Astrocyte (in vitro differentiated cells and primary cell): ENCODE results near the gene KLHL25. TPM values are rescaled to one million over a fixed set of nuclear protein-coding genes. Genes with fewer than 3 reads are reported as not detected.

ENCODE experiments used
- DNase-seq: peaks from one replicate; pipeline ENCODE4 v3.0.0-alpha.2; 2010; ENCODE audit warnings: low read depth
- FAIRE-seq: peaks from 2 replicates; lab custom pipeline; 2011; peaks lifted over from hg19 to GRCh38; lab: Jason Lieb, UNC
- H2AFZ ChIP-seq: 2 replicates; pipeline ENCODE4 v1.6.0; 2012; ENCODE audit warnings: low read depth, low read length, inconsistent platforms
- H3K27ac ChIP-seq: 2 replicates; pipeline ENCODE4 v1.5.1; 2011; ENCODE audit warnings: low read depth, low read length, inconsistent platforms
- H3K27me3 ChIP-seq: 2 replicates; pipeline ENCODE4 v1.6.0; 2011; ENCODE audit warnings: low read length, inconsistent platforms; ENCODE audit not compliant: insufficient read depth
- H3K36me3 ChIP-seq: 2 replicates; pipeline ENCODE4 v1.5.1; 2011; ENCODE audit warnings: low read length, inconsistent platforms; ENCODE audit not compliant: insufficient read depth
- H3K4me1 ChIP-seq: 2 replicates; pipeline ENCODE4 v1.5.1; 2011; ENCODE audit warnings: low read length, inconsistent platforms; ENCODE audit not compliant: insufficient read depth
- H3K4me2 ChIP-seq: 2 replicates; pipeline ENCODE4 v1.6.0; 2012; ENCODE audit warnings: low read length, inconsistent platforms
- H3K4me3 ChIP-seq: 2 replicates; pipeline ENCODE4 v1.5.1; 2011; ENCODE audit warnings: low read depth, mild to moderate bottlenecking, low read length, inconsistent platforms; ENCODE audit not compliant: insufficient read depth
- H3K79me2 ChIP-seq: 2 replicates; pipeline ENCODE4 v1.6.0; 2012; ENCODE audit warnings: mild to moderate bottlenecking, low read length, inconsistent platforms; ENCODE audit not compliant: insufficient read depth
- H3K9ac ChIP-seq: 2 replicates; pipeline ENCODE4 v1.6.0; 2012; ENCODE audit warnings: mild to moderate bottlenecking, low read length, inconsistent platforms
- H3K9me3 ChIP-seq: 2 replicates; pipeline ENCODE4 v1.5.1; 2012; ENCODE audit warnings: low read depth, mild to moderate bottlenecking, low read length, inconsistent platforms; ENCODE audit not compliant: insufficient read depth
- H4K20me1 ChIP-seq: 2 replicates; pipeline ENCODE4 v1.6.0; 2012; ENCODE audit warnings: low read length, inconsistent platforms; ENCODE audit not compliant: insufficient read depth
- H3K27ac Mint-ChIP-seq: one replicate; pipeline ENCODE4 v1.8.0; 2021; ENCODE audit warnings: mild to moderate bottlenecking, mixed read lengths; ENCODE audit not compliant: unreplicated experiment
- H3K27me3 Mint-ChIP-seq: one replicate; pipeline ENCODE4 v1.8.0; 2021; ENCODE audit warnings: low read depth, mixed read lengths; ENCODE audit not compliant: unreplicated experiment
- H3K36me3 Mint-ChIP-seq: one replicate; pipeline ENCODE4 v1.8.0; 2021; ENCODE audit warnings: low read depth, mixed read lengths; ENCODE audit not compliant: unreplicated experiment
- H3K4me1 Mint-ChIP-seq: one replicate; pipeline ENCODE4 v1.8.0; 2021; ENCODE audit warnings: low read depth, mixed read lengths; ENCODE audit not compliant: unreplicated experiment
- H3K4me3 Mint-ChIP-seq: one replicate; pipeline ENCODE4 v1.8.0; 2021; ENCODE audit warnings: mild to moderate bottlenecking, moderate library complexity, mixed read lengths; ENCODE audit not compliant: unreplicated experiment
- H3K9me3 Mint-ChIP-seq: one replicate; pipeline ENCODE4 v1.8.0; 2021; ENCODE audit warnings: mild to moderate bottlenecking, mixed read lengths; ENCODE audit not compliant: unreplicated experiment
- CTCF ChIP-seq: IDR thresholded peaks from 2 replicates; pipeline ENCODE4 v1.5.1; 2011; ENCODE audit warnings: low read depth, mild to moderate bottlenecking, inconsistent platforms, low read length, moderate library complexity; ENCODE audit not compliant: insufficient read depth
- EZH2 ChIP-seq: IDR thresholded peaks from 2 replicates; pipeline ENCODE4 v1.6.1; 2012; ENCODE audit warnings: mild to moderate bottlenecking, low read length, inconsistent platforms; ENCODE audit not compliant: insufficient read depth
- total RNA-seq: library from RNA; stranded (reverse); gene quantifications from 2 replicates; pipeline ENCODE4 v1.2.1, GENCODE V29; 2021

KLHL25 gene
- total RNA-seq, 1 donor from 2014 or later = 5.6 TPM

- H3K27me3 ChIP-seq = no peaks in the 10 kb centered on the region
- Mint-ChIP-seq H3K9me3 (no peaks in the 10 kb centered on the region), H3K27ac (peak overlapping the region; percentile 34), H3K36me3 (peaks cover 9% of the 10 kb centered on the region), H3K4me1 (peaks cover 25% of the 10 kb centered on the region), H3K4me3 (no peak overlapping the region), H3K27me3 (no peaks in the 10 kb centered on the region)
- H3K36me3 ChIP-seq = no peaks in the 10 kb centered on the region
- no peaks in the 10 kb centered on the region for H3K9me3 ChIP-seq
- FAIRE-seq (no peak), DNase-seq (no peak)
- no peaks in the 10 kb centered on the region for H3K79me2 ChIP-seq
- no peak overlapping the region for H3K27ac ChIP-seq
- H3K4me1 ChIP-seq = peaks cover 20% of the 10 kb centered on the region
- no peak overlapping the region for H3K9ac ChIP-seq
- no peak overlapping the region for H3K4me2 ChIP-seq
- no peak overlapping the region for H2AFZ ChIP-seq
- peaks cover 11% of the 10 kb centered on the region for H4K20me1 ChIP-seq
- no peak for TF ChIP-seq EZH2
- TF ChIP-seq CTCF = no peak
- H3K4me3 ChIP-seq = no peak overlapping the region
These were observed 40.8 kb downstream of the KLHL25 start for GRCh38 chr15:85753791-85754452.

GRCh38 chr15:85753261-85753660, 41.5 kb downstream of the KLHL25 start:
- no peak overlapping the region for H3K9ac ChIP-seq
- no peak for DNase-seq
- H3K4me1 ChIP-seq = peaks cover 20% of the 10 kb centered on the region
- peaks cover 16% of the 10 kb centered on the region for H4K20me1 ChIP-seq
- no peak for FAIRE-seq
- H3K9me3 ChIP-seq = no peaks in the 10 kb centered on the region
- no peaks in the 10 kb centered on the region for H3K9me3 Mint-ChIP-seq
- H2AFZ ChIP-seq = no peak overlapping the region
- H3K27ac ChIP-seq = no peak overlapping the region
- no peak overlapping the region for H3K4me3 ChIP-seq
- no peak overlapping the region for H3K4me2 ChIP-seq
- no peak overlapping the region for H3K4me3 Mint-ChIP-seq
- no peaks in the 10 kb centered on the region for H3K79me2 ChIP-seq
- no peak overlapping the region for H3K27ac Mint-ChIP-seq
- H3K4me1 Mint-ChIP-seq = peaks cover 25% of the 10 kb centered on the region
- TF ChIP-seq EZH2 = no peak
- no peak for TF ChIP-seq CTCF
- no peaks in the 10 kb centered on the region for H3K27me3 ChIP-seq
- peaks cover 10% of the 10 kb centered on the region for H3K36me3 Mint-ChIP-seq
- no peaks in the 10 kb centered on the region for H3K36me3 ChIP-seq
- no peaks in the 10 kb centered on the region for H3K27me3 Mint-ChIP-seq

- Histone ChIP-seq H3K27me3 (no peaks in the 10 kb centered on the region), H3K9me3 (no peaks in the 10 kb centered on the region), H3K4me1 (peaks cover 20% of the 10 kb centered on the region), H3K9ac (no peak overlapping the region), H2AFZ (no peak overlapping the region), H3K79me2 (no peaks in the 10 kb centered on the region), H4K20me1 (peaks cover 21% of the 10 kb centered on the region), H3K27ac (no peak overlapping the region), H3K4me3 (no peak overlapping the region), H3K36me3 (no peaks in the 10 kb centered on the region), H3K4me2 (no peak overlapping the region)
- no peak overlapping the region for H3K27ac Mint-ChIP-seq
- H3K4me3 Mint-ChIP-seq = no peak overlapping the region
- DNase-seq (no peak), FAIRE-seq (no peak)
- H3K4me1 Mint-ChIP-seq = peaks cover 25% of the 10 kb centered on the region
- no peaks in the 10 kb centered on the region for H3K9me3 Mint-ChIP-seq
- peaks cover 10% of the 10 kb centered on the region for H3K36me3 Mint-ChIP-seq
- no peaks in the 10 kb centered on the region for H3K27me3 Mint-ChIP-seq
- TF ChIP-seq CTCF (no peak), EZH2 (no peak)
These were observed 42.2 kb downstream of the KLHL25 start for GRCh38 chr15:85752491-85752961.
